ENCODE results near the gene VGLL4. TPM values are rescaled to one million over a fixed set of nuclear protein-coding genes. Genes with fewer than 3 reads are reported as not detected.
A peak's percentile ranks its signal among the peaks of the same experiment; 100 is the strongest.

The VGLL4 gene
- total RNA-seq, 1 experiment from 2014 or later, result 43.0 TPM

DNA sequence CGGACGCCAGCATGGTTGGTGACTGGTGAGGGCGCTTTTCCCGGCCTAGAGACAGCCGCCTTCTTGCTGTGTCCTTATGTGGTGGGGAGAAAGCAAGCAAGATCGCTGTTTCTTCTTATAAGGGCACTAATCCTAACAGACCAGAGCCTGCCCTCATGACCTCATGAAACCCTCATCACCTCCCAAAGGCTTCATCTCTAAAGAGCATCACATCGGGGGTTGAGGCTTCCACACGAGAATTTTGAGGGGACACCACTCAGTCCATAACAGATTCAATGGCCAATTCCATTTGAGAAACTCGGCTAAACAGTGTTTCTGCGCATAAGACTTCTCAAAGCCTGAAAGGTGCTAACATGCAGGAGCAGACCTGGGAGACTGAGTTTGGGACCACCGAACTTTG is 54.0 kb downstream of the VGLL4 start:
- ChIA-PET POLR2A (no interaction called here), CTCF (no interaction called here)
- H3K36me3 Mint-ChIP-seq, result no peaks in the 10 kb centered on the region
- TF ChIP-seq GABPB1 (CRISPR knock-in tag; IDR thresholded peaks at IDR 0.05) (no peak), MXD4 (CRISPR knock-in tag; IDR thresholded peaks at IDR 0.05; ENCODE audit: borderline replicate concordance) (no peak)
- DNase-seq (ENCODE audit: low spot score) (no peak), ATAC-seq (no peak)
- H3K27ac Mint-ChIP-seq, result no peak overlapping the region
- H3K27me3 Mint-ChIP-seq (ENCODE audit: low read depth), result no peaks in the 10 kb centered on the region
- H3K4me3 Mint-ChIP-seq, result no peak overlapping the region
- no peaks in the 10 kb centered on the region for H3K9me3 Mint-ChIP-seq
- peaks cover 72% of the 10 kb centered on the region for H3K4me1 Mint-ChIP-seq

- POLR2A ChIA-PET, result interaction anchor here (0.6 kb wide), 1 partner anchor 10 kb away, joined by 6 read pairs; no protein-coding TSS in a partner anchor
- peak overlapping the region; percentile 47 for H3K27ac Mint-ChIP-seq
- H3K4me3 Mint-ChIP-seq, result no peak overlapping the region
- no peaks in the 10 kb centered on the region for H3K27me3 Mint-ChIP-seq (ENCODE audit: low read depth)
- peaks cover 71% of the 10 kb centered on the region for H3K4me1 Mint-ChIP-seq
- CTCF ChIA-PET, result no interaction called here
- no peak for ATAC-seq
- H3K36me3 Mint-ChIP-seq, result no peaks in the 10 kb centered on the region
- no peak for DNase-seq (ENCODE audit: low spot score)
- TF ChIP-seq MYBL2 (CRISPR knock-in tag; IDR thresholded peaks at IDR 0.05) (no peak), RELA (CRISPR knock-in tag; IDR thresholded peaks at IDR 0.05; ENCODE audit: borderline replicate concordance) (no peak), USF2 (CRISPR knock-in tag; IDR thresholded peaks at IDR 0.05) (no peak), EMX1 (CRISPR knock-in tag; IDR thresholded peaks at IDR 0.05) (no peak), MAX (CRISPR knock-in tag; IDR thresholded peaks at IDR 0.05) (no peak), CREB1 (CRISPR knock-in tag; IDR thresholded peaks at IDR 0.05) (no peak), ZBTB21 (CRISPR knock-in tag; IDR thresholded peaks at IDR 0.05; ENCODE audit: borderline replicate concordance) (no peak), IRF2 (CRISPR knock-in tag; IDR thresholded peaks at IDR 0.05; ENCODE audit: borderline replicate concordance, low read depth) (no peak), GRHL2 (CRISPR knock-in tag; IDR thresholded peaks at IDR 0.05; ENCODE audit: insufficient replicate concordance, severe bottlenecking) (no peak), TEAD4 (CRISPR knock-in tag; IDR thresholded peaks at IDR 0.05) (no peak), NR1H2 (CRISPR knock-in tag; IDR thresholded peaks at IDR 0.05) (no peak), NFATC4 (CRISPR knock-in tag; IDR thresholded peaks at IDR 0.05) (no peak), ZBTB43 (CRISPR knock-in tag; IDR thresholded peaks at IDR 0.05) (no peak), GTF2I (CRISPR knock-in tag; conservative IDR thresholded peaks at IDR 0.05) (no peak), ZNF138 (CRISPR knock-in tag; conservative IDR thresholded peaks at IDR 0.05) (no peak)
- TF ChIP-seq, protein P1, sequence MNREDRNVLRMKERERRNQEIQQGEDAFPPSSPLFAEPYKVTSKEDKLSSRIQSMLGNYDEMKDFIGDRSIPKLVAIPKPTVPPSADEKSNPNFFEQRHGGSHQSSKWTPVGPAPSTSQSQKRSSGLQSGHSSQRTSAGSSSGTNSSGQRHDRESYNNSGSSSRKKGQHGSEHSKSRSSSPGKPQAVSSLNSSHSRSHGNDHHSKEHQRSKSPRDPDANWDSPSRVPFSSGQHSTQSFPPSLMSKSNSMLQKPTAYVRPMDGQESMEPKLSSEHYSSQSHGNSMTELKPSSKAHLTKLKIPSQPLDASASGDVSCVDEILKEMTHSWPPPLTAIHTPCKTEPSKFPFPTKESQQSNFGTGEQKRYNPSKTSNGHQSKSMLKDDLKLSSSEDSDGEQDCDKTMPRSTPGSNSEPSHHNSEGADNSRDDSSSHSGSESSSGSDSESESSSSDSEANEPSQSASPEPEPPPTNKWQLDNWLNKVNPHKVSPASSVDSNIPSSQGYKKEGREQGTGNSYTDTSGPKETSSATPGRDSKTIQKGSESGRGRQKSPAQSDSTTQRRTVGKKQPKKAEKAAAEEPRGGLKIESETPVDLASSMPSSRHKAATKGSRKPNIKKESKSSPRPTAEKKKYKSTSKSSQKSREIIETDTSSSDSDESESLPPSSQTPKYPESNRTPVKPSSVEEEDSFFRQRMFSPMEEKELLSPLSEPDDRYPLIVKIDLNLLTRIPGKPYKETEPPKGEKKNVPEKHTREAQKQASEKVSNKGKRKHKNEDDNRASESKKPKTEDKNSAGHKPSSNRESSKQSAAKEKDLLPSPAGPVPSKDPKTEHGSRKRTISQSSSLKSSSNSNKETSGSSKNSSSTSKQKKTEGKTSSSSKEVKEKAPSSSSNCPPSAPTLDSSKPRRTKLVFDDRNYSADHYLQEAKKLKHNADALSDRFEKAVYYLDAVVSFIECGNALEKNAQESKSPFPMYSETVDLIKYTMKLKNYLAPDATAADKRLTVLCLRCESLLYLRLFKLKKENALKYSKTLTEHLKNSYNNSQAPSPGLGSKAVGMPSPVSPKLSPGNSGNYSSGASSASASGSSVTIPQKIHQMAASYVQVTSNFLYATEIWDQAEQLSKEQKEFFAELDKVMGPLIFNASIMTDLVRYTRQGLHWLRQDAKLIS (CRISPR knock-in tag; IDR thresholded peaks at IDR 0.05; ENCODE audit: borderline replicate concordance), result no peak
- TF ChIP-seq, protein P2, sequence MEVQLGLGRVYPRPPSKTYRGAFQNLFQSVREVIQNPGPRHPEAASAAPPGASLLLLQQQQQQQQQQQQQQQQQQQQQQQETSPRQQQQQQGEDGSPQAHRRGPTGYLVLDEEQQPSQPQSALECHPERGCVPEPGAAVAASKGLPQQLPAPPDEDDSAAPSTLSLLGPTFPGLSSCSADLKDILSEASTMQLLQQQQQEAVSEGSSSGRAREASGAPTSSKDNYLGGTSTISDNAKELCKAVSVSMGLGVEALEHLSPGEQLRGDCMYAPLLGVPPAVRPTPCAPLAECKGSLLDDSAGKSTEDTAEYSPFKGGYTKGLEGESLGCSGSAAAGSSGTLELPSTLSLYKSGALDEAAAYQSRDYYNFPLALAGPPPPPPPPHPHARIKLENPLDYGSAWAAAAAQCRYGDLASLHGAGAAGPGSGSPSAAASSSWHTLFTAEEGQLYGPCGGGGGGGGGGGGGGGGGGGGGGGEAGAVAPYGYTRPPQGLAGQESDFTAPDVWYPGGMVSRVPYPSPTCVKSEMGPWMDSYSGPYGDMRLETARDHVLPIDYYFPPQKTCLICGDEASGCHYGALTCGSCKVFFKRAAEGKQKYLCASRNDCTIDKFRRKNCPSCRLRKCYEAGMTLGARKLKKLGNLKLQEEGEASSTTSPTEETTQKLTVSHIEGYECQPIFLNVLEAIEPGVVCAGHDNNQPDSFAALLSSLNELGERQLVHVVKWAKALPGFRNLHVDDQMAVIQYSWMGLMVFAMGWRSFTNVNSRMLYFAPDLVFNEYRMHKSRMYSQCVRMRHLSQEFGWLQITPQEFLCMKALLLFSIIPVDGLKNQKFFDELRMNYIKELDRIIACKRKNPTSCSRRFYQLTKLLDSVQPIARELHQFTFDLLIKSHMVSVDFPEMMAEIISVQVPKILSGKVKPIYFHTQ (CRISPR knock-in tag; IDR thresholded peaks at IDR 0.05), result no peak
- TF ChIP-seq, protein P3, sequence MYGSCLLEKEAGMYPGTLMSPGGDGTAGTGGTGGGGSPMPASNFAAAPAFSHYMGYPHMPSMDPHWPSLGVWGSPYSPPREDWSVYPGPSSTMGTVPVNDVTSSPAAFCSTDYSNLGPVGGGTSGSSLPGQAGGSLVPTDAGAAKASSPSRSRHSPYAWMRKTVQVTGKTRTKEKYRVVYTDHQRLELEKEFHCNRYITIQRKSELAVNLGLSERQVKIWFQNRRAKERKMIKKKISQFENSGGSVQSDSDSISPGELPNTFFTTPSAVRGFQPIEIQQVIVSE (CRISPR knock-in tag; IDR thresholded peaks at IDR 0.05; ENCODE audit: borderline replicate concordance), result no peak
- TF ChIP-seq, protein P4, sequence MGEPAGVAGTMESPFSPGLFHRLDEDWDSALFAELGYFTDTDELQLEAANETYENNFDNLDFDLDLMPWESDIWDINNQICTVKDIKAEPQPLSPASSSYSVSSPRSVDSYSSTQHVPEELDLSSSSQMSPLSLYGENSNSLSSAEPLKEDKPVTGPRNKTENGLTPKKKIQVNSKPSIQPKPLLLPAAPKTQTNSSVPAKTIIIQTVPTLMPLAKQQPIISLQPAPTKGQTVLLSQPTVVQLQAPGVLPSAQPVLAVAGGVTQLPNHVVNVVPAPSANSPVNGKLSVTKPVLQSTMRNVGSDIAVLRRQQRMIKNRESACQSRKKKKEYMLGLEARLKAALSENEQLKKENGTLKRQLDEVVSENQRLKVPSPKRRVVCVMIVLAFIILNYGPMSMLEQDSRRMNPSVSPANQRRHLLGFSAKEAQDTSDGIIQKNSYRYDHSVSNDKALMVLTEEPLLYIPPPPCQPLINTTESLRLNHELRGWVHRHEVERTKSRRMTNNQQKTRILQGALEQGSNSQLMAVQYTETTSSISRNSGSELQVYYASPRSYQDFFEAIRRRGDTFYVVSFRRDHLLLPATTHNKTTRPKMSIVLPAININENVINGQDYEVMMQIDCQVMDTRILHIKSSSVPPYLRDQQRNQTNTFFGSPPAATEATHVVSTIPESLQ (CRISPR knock-in tag; IDR thresholded peaks at IDR 0.05), result no peak
- H3K9me3 Mint-ChIP-seq, result no peaks in the 10 kb centered on the region
These were observed 55.0 kb downstream of the VGLL4 start for GRCh38 chr3:11588755-11589154.

Data from WTC11 (cell line).